Osteoblast (primary cell): ENCODE results near the gene NUP98. TPM values are rescaled to one million over a fixed set of nuclear protein-coding genes. Genes with fewer than 3 reads are reported as not detected.

Experiments used
- DNase-seq: peaks from one replicate; pipeline ENCODE4 v3.0.0; 2011; ENCODE audit warnings: low spot score, mixed read lengths; ENCODE audit not compliant: insufficient read length; ENCODE audit errors: missing footprints
- H2AFZ ChIP-seq: 2 replicates; pipeline ENCODE4 v1.6.0; 2011; ENCODE audit warnings: mild to moderate bottlenecking, low read length
- H3K27ac ChIP-seq: 2 replicates; pipeline ENCODE4 v1.5.1; 2011; ENCODE audit warnings: mild to moderate bottlenecking, low read depth, low read length, moderate library complexity
- H3K27me3 ChIP-seq: 2 replicates; pipeline ENCODE4 v1.6.0; 2012; ENCODE audit warnings: mild to moderate bottlenecking, control low read depth, inconsistent platforms, low read length, moderate library complexity; ENCODE audit not compliant: insufficient read depth
- H3K36me3 ChIP-seq: 2 replicates; pipeline ENCODE4 v1.5.1; 2011; ENCODE audit warnings: mild to moderate bottlenecking, low read length, control low read depth, moderate library complexity; ENCODE audit not compliant: insufficient read depth
- H3K4me1 ChIP-seq: 2 replicates; pipeline ENCODE4 v1.5.1; 2011; ENCODE audit warnings: mild to moderate bottlenecking, low read length, control low read depth, moderate library complexity; ENCODE audit not compliant: insufficient read depth
- H3K4me2 ChIP-seq: 2 replicates; pipeline ENCODE4 v1.6.0; 2011; ENCODE audit warnings: mild to moderate bottlenecking, low read length; ENCODE audit not compliant: insufficient read depth
- H3K4me3 ChIP-seq: fragments of 200-600 bp; sonication (generic); 3 replicates; pipeline ENCODE4 v1.5.1; 2012; ENCODE audit warnings: mild to moderate bottlenecking, low read length, inconsistent platforms; ENCODE audit not compliant: insufficient read depth
- H3K79me2 ChIP-seq: 2 replicates; pipeline ENCODE4 v1.6.0; 2012; ENCODE audit warnings: mild to moderate bottlenecking, low read length, control low read depth, inconsistent platforms; ENCODE audit not compliant: insufficient read depth
- H3K9me3 ChIP-seq: 2 replicates; pipeline ENCODE4 v1.5.1; 2011; ENCODE audit warnings: low read depth, low read length, control low read depth
- H4K20me1 ChIP-seq: 2 replicates; pipeline ENCODE4 v1.6.0; 2012; ENCODE audit warnings: mild to moderate bottlenecking, low read length, control low read depth; ENCODE audit not compliant: insufficient read depth
- CTCF ChIP-seq: IDR thresholded peaks from 2 replicates; pipeline ENCODE4 v1.5.1; 2011; ENCODE audit warnings: mild to moderate bottlenecking, low read depth, low read length, moderate library complexity; ENCODE audit errors: extremely low read depth
- total RNA-seq: library from RNA; depleted of rRNA; stranded (reverse); fragments of >200 nt; gene quantifications from 2 replicates; pipeline ENCODE4 v1.2.3, GENCODE V29; 2012

NUP98 gene
- total RNA-seq, 1 donor = 114 TPM

- H3K36me3 ChIP-seq = peaks cover 80% of the 10 kb centered on the region
These were observed 96.9 kb downstream of the NUP98 start for GRCh38 chr11:3700410-3700809.

GRCh38 chr11:3686751-3687150 lies 110.6 kb downstream of the NUP98 start:
- no peaks in the 10 kb centered on the region for H3K27me3 ChIP-seq
- no peaks in the 10 kb centered on the region for H3K79me2 ChIP-seq
- H3K4me1 ChIP-seq = no peaks in the 10 kb centered on the region
- H3K4me3 ChIP-seq = no peak overlapping the region
- H3K36me3 ChIP-seq = peaks cover 67% of the 10 kb centered on the region
- TF ChIP-seq CTCF = no peak
- no peak overlapping the region for H3K4me2 ChIP-seq
- H4K20me1 ChIP-seq = peaks cover 2% of the 10 kb centered on the region
- H3K9me3 ChIP-seq = no peaks in the 10 kb centered on the region
- H3K27ac ChIP-seq = no peak overlapping the region
- H2AFZ ChIP-seq = no peak overlapping the region
- DNase-seq = no peak

More at GRCh38 chr11:3700410-3700809, 96.9 kb downstream of the NUP98 start:
- H4K20me1 ChIP-seq = peaks cover 4% of the 10 kb centered on the region
- no peak overlapping the region for H3K27ac ChIP-seq
- no peak overlapping the region for H2AFZ ChIP-seq
- H3K4me1 ChIP-seq = peaks cover 3% of the 10 kb centered on the region
- H3K4me2 ChIP-seq = no peak overlapping the region
- DNase-seq = no peak
- no peaks in the 10 kb centered on the region for H3K9me3 ChIP-seq
- H3K27me3 ChIP-seq = no peaks in the 10 kb centered on the region
- no peak for TF ChIP-seq CTCF
- no peak overlapping the region for H3K4me3 ChIP-seq
- H3K79me2 ChIP-seq = no peaks in the 10 kb centered on the region

- no peak for DNase-seq
- H3K36me3 ChIP-seq = peaks cover 67% of the 10 kb centered on the region
These were observed 111.4 kb downstream of the NUP98 start for GRCh38 chr11:3685923-3686322.

GRCh38 chr11:3684819-3685172 lies 112.6 kb downstream of the NUP98 start:
- H3K79me2 ChIP-seq = no peaks in the 10 kb centered on the region
- peaks cover 77% of the 10 kb centered on the region for H3K36me3 ChIP-seq
- TF ChIP-seq CTCF = no peak
- DNase-seq = no peak
- no peak overlapping the region for H3K27ac ChIP-seq
- H3K9me3 ChIP-seq = no peaks in the 10 kb centered on the region
- H4K20me1 ChIP-seq = peaks cover 2% of the 10 kb centered on the region
- no peak overlapping the region for H3K4me2 ChIP-seq
- no peak overlapping the region for H3K4me3 ChIP-seq
- H3K27me3 ChIP-seq = no peaks in the 10 kb centered on the region
- no peak overlapping the region for H2AFZ ChIP-seq
- H3K4me1 ChIP-seq = no peaks in the 10 kb centered on the region

More at GRCh38 chr11:3685923-3686322, 111.4 kb downstream of the NUP98 start:
- H3K9me3 ChIP-seq = no peaks in the 10 kb centered on the region
- no peaks in the 10 kb centered on the region for H3K27me3 ChIP-seq
- no peaks in the 10 kb centered on the region for H3K79me2 ChIP-seq
- no peak overlapping the region for H3K4me3 ChIP-seq
- TF ChIP-seq CTCF = no peak
- no peak overlapping the region for H3K4me2 ChIP-seq
- H2AFZ ChIP-seq = no peak overlapping the region
- H3K27ac ChIP-seq = no peak overlapping the region
- H4K20me1 ChIP-seq = peaks cover 2% of the 10 kb centered on the region
- H3K4me1 ChIP-seq = no peaks in the 10 kb centered on the region
